ENCODE measurements around the gene ST3GAL3.
A peak's percentile ranks its signal among the peaks of the same experiment; 100 is the strongest.

Gene ST3GAL3

GRCh38 chr1:43873851-43874250 is 166.5 kb downstream of the ST3GAL3 start:
- TF ChIP-seq SIN3A (IDR thresholded peaks at IDR 0.05; ENCODE audit: borderline replicate concordance, insufficient read depth, low read length) = no peak
- TF ChIP-seq TAF1 (IDR thresholded peaks at IDR 0.05; ENCODE audit: borderline replicate concordance, insufficient read depth, low read length) = no peak
- TF ChIP-seq POLR2AphosphoS5 (IDR thresholded peaks at IDR 0.05; ENCODE audit: low read depth, low read length) = no peak
- TF ChIP-seq FOXP2 (optimal IDR thresholded peaks at IDR 0.05; ENCODE audit: borderline replicate concordance, extremely low read depth, extremely low read length, insufficient read depth) = no peak
- no peak for TF ChIP-seq REST (IDR thresholded peaks at IDR 0.05; ENCODE audit: insufficient read depth in 1 of 2, low read depth in 2 of 2, low read length in 2 of 2)

- TF ChIP-seq TAF1 (IDR thresholded peaks at IDR 0.05; ENCODE audit: borderline replicate concordance, insufficient read depth, low read length) (no peak), REST (IDR thresholded peaks at IDR 0.05; ENCODE audit: insufficient read depth in 1 of 2, low read depth in 2 of 2, low read length in 2 of 2) (no peak), SIN3A (IDR thresholded peaks at IDR 0.05; ENCODE audit: borderline replicate concordance, insufficient read depth, low read length) (no peak), POLR2AphosphoS5 (IDR thresholded peaks at IDR 0.05; ENCODE audit: low read depth, low read length) (no peak), FOXP2 (optimal IDR thresholded peaks at IDR 0.05; ENCODE audit: borderline replicate concordance, extremely low read depth, extremely low read length, insufficient read depth) (no peak)
Measured at GRCh38 chr1:43874716-43875115, 167.4 kb downstream of the ST3GAL3 start.

- TF ChIP-seq POLR2AphosphoS5 (IDR thresholded peaks at IDR 0.05; ENCODE audit: low read depth, low read length) (no peak), REST (IDR thresholded peaks at IDR 0.05; ENCODE audit: insufficient read depth in 1 of 2, low read depth in 2 of 2, low read length in 2 of 2) (no peak), TAF1 (IDR thresholded peaks at IDR 0.05; ENCODE audit: borderline replicate concordance, insufficient read depth, low read length) (no peak), SIN3A (IDR thresholded peaks at IDR 0.05; ENCODE audit: borderline replicate concordance, insufficient read depth, low read length) (no peak), FOXP2 (optimal IDR thresholded peaks at IDR 0.05; ENCODE audit: borderline replicate concordance, extremely low read depth, extremely low read length, insufficient read depth) (no peak)
Measured at GRCh38 chr1:43875331-43875730, 168.0 kb downstream of the ST3GAL3 start.

- TF ChIP-seq FOXP2 (optimal IDR thresholded peaks at IDR 0.05; ENCODE audit: borderline replicate concordance, extremely low read depth, extremely low read length, insufficient read depth) = no peak
- TF ChIP-seq SIN3A (IDR thresholded peaks at IDR 0.05; ENCODE audit: borderline replicate concordance, insufficient read depth, low read length) = no peak
- TF ChIP-seq POLR2AphosphoS5 (IDR thresholded peaks at IDR 0.05; ENCODE audit: low read depth, low read length) = no peak
- TF ChIP-seq TAF1 (IDR thresholded peaks at IDR 0.05; ENCODE audit: borderline replicate concordance, insufficient read depth, low read length) = no peak
Measured at GRCh38 chr1:43877101-43877500, 169.8 kb downstream of the ST3GAL3 start.

- TF ChIP-seq FOXP2 (optimal IDR thresholded peaks at IDR 0.05; ENCODE audit: borderline replicate concordance, extremely low read depth, extremely low read length, insufficient read depth) = no peak
Measured at GRCh38 chr1:43878440-43878839, 171.1 kb downstream of the ST3GAL3 start.

GRCh38 chr1:43878854-43879253 is 171.5 kb downstream of the ST3GAL3 start:
- TF ChIP-seq SIN3A (IDR thresholded peaks at IDR 0.05; ENCODE audit: borderline replicate concordance, insufficient read depth, low read length) = peak; percentile 70; the same call in 1 of the 2 replicates
- TF ChIP-seq REST (IDR thresholded peaks at IDR 0.05; ENCODE audit: insufficient read depth in 1 of 2, low read depth in 2 of 2, low read length in 2 of 2) = no peak
- TF ChIP-seq POLR2AphosphoS5 (IDR thresholded peaks at IDR 0.05; ENCODE audit: low read depth, low read length) = no peak
- TF ChIP-seq FOXP2 (optimal IDR thresholded peaks at IDR 0.05; ENCODE audit: borderline replicate concordance, extremely low read depth, extremely low read length, insufficient read depth) = no peak
- TF ChIP-seq TAF1 (IDR thresholded peaks at IDR 0.05; ENCODE audit: borderline replicate concordance, insufficient read depth, low read length) = no peak

Measured in PFSK-1 (cell line).